GM23338 (cell line): ENCODE results near the gene ERBB4. TPM values are rescaled to one million over a fixed set of nuclear protein-coding genes. Genes with fewer than 3 reads are reported as not detected.

Experiments
- ATAC-seq: fragments of 200-7000 bp; cut with Tn5 transposase; 3 replicates; pipeline ENCODE4 v1.9.1; 2020
- DNase-seq: peaks from one replicate; pipeline ENCODE4 v3.0.0-alpha.2; 2015; ENCODE audit warnings: low spot score
- H2AFZ ChIP-seq: fragments of 200-600 bp; sonication (generic); 2 replicates; pipeline ENCODE4 v1.8.0; 2016; ENCODE audit warnings: antibody characterized with exemption, mild to moderate bottlenecking, moderate library complexity
- H3F3A ChIP-seq: fragments of 200-600 bp; sonication (generic); replicated peaks from 2 replicates; pipeline ENCODE4 v1.8.0; 2017; ENCODE audit warnings: antibody characterized with exemption, mixed run types, low read depth
- H3K27ac ChIP-seq: fragments of 200-600 bp; sonication (generic); 2 replicates; pipeline ENCODE4 v1.6.1; 2016; ENCODE audit warnings: low read depth
- H3K27me3 ChIP-seq: fragments of 200-600 bp; sonication (generic); 2 replicates; pipeline ENCODE4 v1.8.0; 2016; ENCODE audit warnings: mild to moderate bottlenecking, mixed run types, moderate library complexity; ENCODE audit not compliant: insufficient read depth
- H3K36me3 ChIP-seq: fragments of 200-600 bp; sonication (generic); 2 replicates; pipeline ENCODE4 v1.8.0; 2016; ENCODE audit warnings: mild to moderate bottlenecking; ENCODE audit not compliant: insufficient read depth
- H3K4me1 ChIP-seq: fragments of 200-600 bp; sonication (generic); 2 replicates; pipeline ENCODE4 v1.8.0; 2016; ENCODE audit warnings: mild to moderate bottlenecking, moderate library complexity; ENCODE audit not compliant: insufficient read depth
- H3K4me2 ChIP-seq: fragments of 200-600 bp; sonication (generic); 2 replicates; pipeline ENCODE4 v1.7.1; 2017; ENCODE audit warnings: mixed run types
- H3K4me3 ChIP-seq: fragments of 200-600 bp; sonication (generic); 2 replicates; pipeline ENCODE4 v1.6.1; 2016; ENCODE audit warnings: mixed run types
- H3K79me2 ChIP-seq: fragments of 200-600 bp; sonication (generic); replicated peaks from 2 replicates; pipeline ENCODE4 v1.8.0; 2017; ENCODE audit warnings: mild to moderate bottlenecking; ENCODE audit not compliant: insufficient read depth
- H3K9me2 ChIP-seq: fragments of 200-600 bp; sonication (generic); 2 replicates; pipeline ENCODE4 v1.8.0; 2017; ENCODE audit not compliant: insufficient read depth
- H4K20me1 ChIP-seq: fragments of 200-600 bp; sonication (generic); replicated peaks from 2 replicates; pipeline ENCODE4 v1.8.0; 2017; ENCODE audit warnings: mild to moderate bottlenecking; ENCODE audit not compliant: insufficient read depth
- H3K27ac Mint-ChIP-seq: 2 replicates; pipeline ENCODE4 v1.8.0; 2020; ENCODE audit warnings: inconsistent platforms, mild to moderate bottlenecking, moderate library complexity, mixed read lengths
- H3K27me3 Mint-ChIP-seq: 3 replicates; pipeline ENCODE4 v1.8.0; 2022; ENCODE audit warnings: low read depth, mild to moderate bottlenecking, moderate library complexity, mixed read lengths, inconsistent platforms; ENCODE audit not compliant: insufficient read depth, poor library complexity
- H3K36me3 Mint-ChIP-seq: 3 replicates; pipeline ENCODE4 v1.8.0; 2021; ENCODE audit warnings: low read depth, mild to moderate bottlenecking, inconsistent platforms, moderate library complexity, mixed read lengths
- H3K4me1 Mint-ChIP-seq: 3 replicates; pipeline ENCODE4 v1.8.0; 2020; ENCODE audit warnings: mild to moderate bottlenecking, inconsistent platforms, mixed read lengths
- H3K4me3 Mint-ChIP-seq: 3 replicates; pipeline ENCODE4 v1.8.0; 2021; ENCODE audit warnings: moderate library complexity, mild to moderate bottlenecking, inconsistent platforms, mixed read lengths
- H3K9me3 Mint-ChIP-seq: 3 replicates; pipeline ENCODE4 v1.8.0; 2020; ENCODE audit warnings: moderate library complexity, mild to moderate bottlenecking, inconsistent platforms, mixed read lengths
- CREB1 ChIP-seq: fragments of 250-450 bp; sonication (Bioruptor Pico); IDR thresholded peaks from 2 replicates; pipeline ENCODE4 v1.5.0; 2020; ENCODE audit warnings: low read depth, mild to moderate bottlenecking, moderate library complexity
- EZH2 ChIP-seq: fragments of 200-600 bp; sonication (generic); IDR thresholded peaks from one replicate; pipeline ENCODE4 v1.8.0; 2017; ENCODE audit warnings: antibody characterized with exemption, mild to moderate bottlenecking, low read depth; ENCODE audit not compliant: unreplicated experiment
- EZH2phosphoT487 ChIP-seq: fragments of 200-600 bp; sonication (generic); IDR thresholded peaks from one replicate; pipeline ENCODE4 v1.8.1; 2018; ENCODE audit warnings: antibody characterized with exemption; ENCODE audit not compliant: unreplicated experiment
- JUNB ChIP-seq: IDR thresholded peaks from one replicate; pipeline ENCODE4 v1.6.1; 2016; ENCODE audit warnings: antibody characterized with exemption; ENCODE audit not compliant: unreplicated experiment
- NANOG ChIP-seq: IDR thresholded peaks from 2 replicates; pipeline ENCODE4 v1.6.1; 2016; ENCODE audit warnings: antibody characterized with exemption, borderline replicate concordance
- POLR2AphosphoS5 ChIP-seq: IDR thresholded peaks from 2 replicates; pipeline ENCODE4 v1.6.1; 2016; ENCODE audit warnings: antibody characterized with exemption, low read depth
- STAT1 ChIP-seq: IDR thresholded peaks from one replicate; pipeline ENCODE4 v1.6.1; 2016; ENCODE audit warnings: antibody characterized with exemption; ENCODE audit not compliant: unreplicated experiment
- ZNF114 ChIP-seq: fragments of 250-450 bp; sonication (Bioruptor Pico); IDR thresholded peaks from 2 replicates; pipeline ENCODE4 v1.5.0; 2020; ENCODE audit warnings: mild to moderate bottlenecking, moderate library complexity
- ZNF331 ChIP-seq: fragments of 250-450 bp; sonication (Bioruptor Pico); IDR thresholded peaks from 2 replicates; pipeline ENCODE4 v1.5.0; 2020; ENCODE audit warnings: low read depth, mild to moderate bottlenecking, moderate library complexity
- polyA plus RNA-seq: library from polyadenylated mRNA; unstranded; fragments of >200 nt; fragmentation: Nextera tagmentation; extraction: Ambion mirVana; gene quantifications from 2 replicates; pipeline ENCODE4 v1.2.1, GENCODE V29; 2016
- total RNA-seq: library from RNA; depleted of rRNA; stranded (reverse); fragments of >200 nt; shearing (Covaris generic); gene quantifications from 2 replicates; pipeline ENCODE4 v1.2.3, GENCODE V29; 2014
- TF ChIP-seq, protein P1 (sequence below), 2 experiments: fragments of 200-600 bp in 1 of 2; sonication (generic) in 1 of 2; conservative IDR thresholded peaks; 2 replicates each; pipeline versions ENCODE4 v1.5.1 to v1.6.1; 2016 to 2017; ENCODE audit warnings: antibody characterized with exemption in 2 of 2, low read depth in 2 of 2, mild to moderate bottlenecking in 2 of 2, moderate library complexity in 1 of 2
- TF ChIP-seq, protein P2 (sequence below): IDR thresholded peaks from 2 replicates; pipeline ENCODE4 v1.6.1; 2016; ENCODE audit warnings: antibody characterized with exemption
- TF ChIP-seq, protein P3 (sequence below): fragments of 250-450 bp; sonication (Bioruptor Pico); IDR thresholded peaks from 2 replicates; pipeline ENCODE4 v1.5.0; 2020; ENCODE audit warnings: mild to moderate bottlenecking, moderate library complexity
- TF ChIP-seq, protein P4 (sequence below): IDR thresholded peaks from one replicate; pipeline ENCODE4 v1.6.1; 2018; ENCODE audit warnings: antibody characterized with exemption; ENCODE audit not compliant: unreplicated experiment

Gene ERBB4
- total and polyA plus RNA-seq, 2 experiments from 2014 or later = 0.73 to 1.1 TPM

DNA sequence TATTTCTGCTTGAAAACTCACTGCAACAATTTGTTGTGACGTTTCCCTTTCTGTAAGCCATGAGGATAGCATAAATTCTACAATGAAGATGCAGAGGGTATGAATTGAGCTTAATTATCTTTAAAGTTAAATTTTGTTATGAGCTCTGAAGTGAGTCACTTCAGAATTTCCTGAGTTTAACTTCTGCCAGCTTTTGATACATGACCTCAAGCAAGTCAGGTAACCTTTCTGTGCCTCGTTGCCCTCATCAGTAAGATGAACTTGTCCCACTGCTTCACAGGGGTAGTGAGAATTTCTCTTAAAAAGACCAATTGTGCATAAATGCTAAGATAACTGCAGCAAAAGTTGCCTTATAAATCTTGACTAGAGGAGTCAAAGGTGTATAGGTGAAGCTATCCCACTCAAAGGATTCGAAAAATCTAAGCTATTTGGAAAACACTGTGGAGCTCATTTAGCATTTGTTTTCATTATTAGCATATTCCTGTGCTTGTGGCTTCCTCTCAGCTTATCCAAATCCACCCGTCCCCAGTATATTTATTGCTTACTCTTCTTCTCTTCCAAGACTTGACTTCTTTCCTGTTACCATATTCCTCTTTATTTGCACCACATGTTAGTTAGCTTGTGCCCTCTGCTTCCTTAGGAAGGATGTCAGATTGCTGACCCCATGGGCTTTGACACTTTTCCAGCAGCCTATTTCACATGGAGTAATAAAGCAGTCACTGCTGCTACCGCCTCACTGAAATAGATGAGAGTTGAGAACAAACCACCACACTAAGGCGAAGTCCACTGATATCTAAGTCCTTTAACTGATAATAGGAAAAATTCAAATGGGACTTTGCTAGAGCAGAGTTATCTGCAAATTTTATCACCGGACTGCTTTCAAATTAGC, 428.6 kb downstream of the ERBB4 start:
- Histone ChIP-seq H2AFZ (no peak overlapping the region), H3K79me2 (no peaks in the 10 kb centered on the region), H3K4me3 (no peak overlapping the region), H4K20me1 (no peaks in the 10 kb centered on the region), H3K36me3 (peaks cover 8% of the 10 kb centered on the region; the same call in 1 of the 2 replicates), H3K4me2 (peak overlapping the region; percentile 50), H3K27ac (peak overlapping the region; percentile 85), H3K4me1 (peaks cover 40% of the 10 kb centered on the region), H3F3A (no peaks in the 10 kb centered on the region), H3K9me2 (no peaks in the 10 kb centered on the region), H3K27me3 (no peaks in the 10 kb centered on the region)
- Mint-ChIP-seq H3K4me1 (peaks cover 40% of the 10 kb centered on the region), H3K9me3 (peaks cover 30% of the 10 kb centered on the region), H3K4me3 (no peak overlapping the region; the same call in 2 of the 3 replicates), H3K27me3 (no peaks in the 10 kb centered on the region), H3K27ac (peak overlapping the region; percentile 20), H3K36me3 (peaks cover 34% of the 10 kb centered on the region)
- peak; percentile 55 for DNase-seq
- TF ChIP-seq, protein P1, sequence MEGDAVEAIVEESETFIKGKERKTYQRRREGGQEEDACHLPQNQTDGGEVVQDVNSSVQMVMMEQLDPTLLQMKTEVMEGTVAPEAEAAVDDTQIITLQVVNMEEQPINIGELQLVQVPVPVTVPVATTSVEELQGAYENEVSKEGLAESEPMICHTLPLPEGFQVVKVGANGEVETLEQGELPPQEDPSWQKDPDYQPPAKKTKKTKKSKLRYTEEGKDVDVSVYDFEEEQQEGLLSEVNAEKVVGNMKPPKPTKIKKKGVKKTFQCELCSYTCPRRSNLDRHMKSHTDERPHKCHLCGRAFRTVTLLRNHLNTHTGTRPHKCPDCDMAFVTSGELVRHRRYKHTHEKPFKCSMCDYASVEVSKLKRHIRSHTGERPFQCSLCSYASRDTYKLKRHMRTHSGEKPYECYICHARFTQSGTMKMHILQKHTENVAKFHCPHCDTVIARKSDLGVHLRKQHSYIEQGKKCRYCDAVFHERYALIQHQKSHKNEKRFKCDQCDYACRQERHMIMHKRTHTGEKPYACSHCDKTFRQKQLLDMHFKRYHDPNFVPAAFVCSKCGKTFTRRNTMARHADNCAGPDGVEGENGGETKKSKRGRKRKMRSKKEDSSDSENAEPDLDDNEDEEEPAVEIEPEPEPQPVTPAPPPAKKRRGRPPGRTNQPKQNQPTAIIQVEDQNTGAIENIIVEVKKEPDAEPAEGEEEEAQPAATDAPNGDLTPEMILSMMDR (conservative IDR thresholded peaks at IDR 0.05; ENCODE audit: low read depth in 2 of 2) = no peak
- TF ChIP-seq JUNB = no peak
- TF ChIP-seq NANOG = no peak
- TF ChIP-seq, protein P2, sequence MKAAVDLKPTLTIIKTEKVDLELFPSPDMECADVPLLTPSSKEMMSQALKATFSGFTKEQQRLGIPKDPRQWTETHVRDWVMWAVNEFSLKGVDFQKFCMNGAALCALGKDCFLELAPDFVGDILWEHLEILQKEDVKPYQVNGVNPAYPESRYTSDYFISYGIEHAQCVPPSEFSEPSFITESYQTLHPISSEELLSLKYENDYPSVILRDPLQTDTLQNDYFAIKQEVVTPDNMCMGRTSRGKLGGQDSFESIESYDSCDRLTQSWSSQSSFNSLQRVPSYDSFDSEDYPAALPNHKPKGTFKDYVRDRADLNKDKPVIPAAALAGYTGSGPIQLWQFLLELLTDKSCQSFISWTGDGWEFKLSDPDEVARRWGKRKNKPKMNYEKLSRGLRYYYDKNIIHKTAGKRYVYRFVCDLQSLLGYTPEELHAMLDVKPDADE = no peak
- no peak for TF ChIP-seq EZH2
- TF ChIP-seq, protein P3, sequence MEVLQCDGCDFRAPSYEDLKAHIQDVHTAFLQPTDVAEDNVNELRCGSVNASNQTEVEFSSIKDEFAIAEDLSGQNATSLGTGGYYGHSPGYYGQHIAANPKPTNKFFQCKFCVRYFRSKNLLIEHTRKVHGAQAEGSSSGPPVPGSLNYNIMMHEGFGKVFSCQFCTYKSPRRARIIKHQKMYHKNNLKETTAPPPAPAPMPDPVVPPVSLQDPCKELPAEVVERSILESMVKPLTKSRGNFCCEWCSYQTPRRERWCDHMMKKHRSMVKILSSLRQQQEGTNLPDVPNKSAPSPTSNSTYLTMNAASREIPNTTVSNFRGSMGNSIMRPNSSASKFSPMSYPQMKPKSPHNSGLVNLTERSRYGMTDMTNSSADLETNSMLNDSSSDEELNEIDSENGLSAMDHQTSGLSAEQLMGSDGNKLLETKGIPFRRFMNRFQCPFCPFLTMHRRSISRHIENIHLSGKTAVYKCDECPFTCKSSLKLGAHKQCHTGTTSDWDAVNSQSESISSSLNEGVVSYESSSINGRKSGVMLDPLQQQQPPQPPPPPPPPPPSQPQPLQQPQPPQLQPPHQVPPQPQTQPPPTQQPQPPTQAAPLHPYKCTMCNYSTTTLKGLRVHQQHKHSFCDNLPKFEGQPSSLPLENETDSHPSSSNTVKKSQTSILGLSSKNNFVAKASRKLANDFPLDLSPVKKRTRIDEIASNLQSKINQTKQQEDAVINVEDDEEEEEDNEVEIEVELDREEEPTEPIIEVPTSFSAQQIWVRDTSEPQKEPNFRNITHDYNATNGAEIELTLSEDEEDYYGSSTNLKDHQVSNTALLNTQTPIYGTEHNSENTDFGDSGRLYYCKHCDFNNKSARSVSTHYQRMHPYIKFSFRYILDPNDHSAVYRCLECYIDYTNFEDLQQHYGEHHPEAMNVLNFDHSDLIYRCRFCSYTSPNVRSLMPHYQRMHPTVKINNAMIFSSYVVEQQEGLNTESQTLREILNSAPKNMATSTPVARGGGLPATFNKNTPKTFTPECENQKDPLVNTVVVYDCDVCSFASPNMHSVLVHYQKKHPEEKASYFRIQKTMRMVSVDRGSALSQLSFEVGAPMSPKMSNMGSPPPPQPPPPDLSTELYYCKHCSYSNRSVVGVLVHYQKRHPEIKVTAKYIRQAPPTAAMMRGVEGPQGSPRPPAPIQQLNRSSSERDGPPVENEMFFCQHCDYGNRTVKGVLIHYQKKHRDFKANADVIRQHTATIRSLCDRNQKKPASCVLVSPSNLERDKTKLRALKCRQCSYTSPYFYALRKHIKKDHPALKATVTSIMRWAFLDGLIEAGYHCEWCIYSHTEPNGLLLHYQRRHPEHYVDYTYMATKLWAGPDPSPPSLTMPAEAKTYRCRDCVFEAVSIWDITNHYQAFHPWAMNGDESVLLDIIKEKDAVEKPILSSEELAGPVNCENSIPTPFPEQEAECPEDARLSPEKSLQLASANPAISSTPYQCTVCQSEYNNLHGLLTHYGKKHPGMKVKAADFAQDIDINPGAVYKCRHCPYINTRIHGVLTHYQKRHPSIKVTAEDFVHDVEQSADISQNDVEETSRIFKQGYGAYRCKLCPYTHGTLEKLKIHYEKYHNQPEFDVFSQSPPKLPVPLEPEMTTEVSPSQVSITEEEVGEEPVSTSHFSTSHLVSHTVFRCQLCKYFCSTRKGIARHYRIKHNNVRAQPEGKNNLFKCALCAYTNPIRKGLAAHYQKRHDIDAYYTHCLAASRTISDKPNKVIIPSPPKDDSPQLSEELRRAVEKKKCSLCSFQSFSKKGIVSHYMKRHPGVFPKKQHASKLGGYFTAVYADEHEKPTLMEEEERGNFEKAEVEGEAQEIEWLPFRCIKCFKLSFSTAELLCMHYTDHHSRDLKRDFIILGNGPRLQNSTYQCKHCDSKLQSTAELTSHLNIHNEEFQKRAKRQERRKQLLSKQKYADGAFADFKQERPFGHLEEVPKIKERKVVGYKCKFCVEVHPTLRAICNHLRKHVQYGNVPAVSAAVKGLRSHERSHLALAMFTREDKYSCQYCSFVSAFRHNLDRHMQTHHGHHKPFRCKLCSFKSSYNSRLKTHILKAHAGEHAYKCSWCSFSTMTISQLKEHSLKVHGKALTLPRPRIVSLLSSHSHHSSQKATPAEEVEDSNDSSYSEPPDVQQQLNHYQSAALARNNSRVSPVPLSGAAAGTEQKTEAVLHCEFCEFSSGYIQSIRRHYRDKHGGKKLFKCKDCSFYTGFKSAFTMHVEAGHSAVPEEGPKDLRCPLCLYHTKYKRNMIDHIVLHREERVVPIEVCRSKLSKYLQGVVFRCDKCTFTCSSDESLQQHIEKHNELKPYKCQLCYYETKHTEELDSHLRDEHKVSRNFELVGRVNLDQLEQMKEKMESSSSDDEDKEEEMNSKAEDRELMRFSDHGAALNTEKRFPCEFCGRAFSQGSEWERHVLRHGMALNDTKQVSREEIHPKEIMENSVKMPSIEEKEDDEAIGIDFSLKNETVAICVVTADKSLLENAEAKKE = no peak
- TF ChIP-seq, protein P4, sequence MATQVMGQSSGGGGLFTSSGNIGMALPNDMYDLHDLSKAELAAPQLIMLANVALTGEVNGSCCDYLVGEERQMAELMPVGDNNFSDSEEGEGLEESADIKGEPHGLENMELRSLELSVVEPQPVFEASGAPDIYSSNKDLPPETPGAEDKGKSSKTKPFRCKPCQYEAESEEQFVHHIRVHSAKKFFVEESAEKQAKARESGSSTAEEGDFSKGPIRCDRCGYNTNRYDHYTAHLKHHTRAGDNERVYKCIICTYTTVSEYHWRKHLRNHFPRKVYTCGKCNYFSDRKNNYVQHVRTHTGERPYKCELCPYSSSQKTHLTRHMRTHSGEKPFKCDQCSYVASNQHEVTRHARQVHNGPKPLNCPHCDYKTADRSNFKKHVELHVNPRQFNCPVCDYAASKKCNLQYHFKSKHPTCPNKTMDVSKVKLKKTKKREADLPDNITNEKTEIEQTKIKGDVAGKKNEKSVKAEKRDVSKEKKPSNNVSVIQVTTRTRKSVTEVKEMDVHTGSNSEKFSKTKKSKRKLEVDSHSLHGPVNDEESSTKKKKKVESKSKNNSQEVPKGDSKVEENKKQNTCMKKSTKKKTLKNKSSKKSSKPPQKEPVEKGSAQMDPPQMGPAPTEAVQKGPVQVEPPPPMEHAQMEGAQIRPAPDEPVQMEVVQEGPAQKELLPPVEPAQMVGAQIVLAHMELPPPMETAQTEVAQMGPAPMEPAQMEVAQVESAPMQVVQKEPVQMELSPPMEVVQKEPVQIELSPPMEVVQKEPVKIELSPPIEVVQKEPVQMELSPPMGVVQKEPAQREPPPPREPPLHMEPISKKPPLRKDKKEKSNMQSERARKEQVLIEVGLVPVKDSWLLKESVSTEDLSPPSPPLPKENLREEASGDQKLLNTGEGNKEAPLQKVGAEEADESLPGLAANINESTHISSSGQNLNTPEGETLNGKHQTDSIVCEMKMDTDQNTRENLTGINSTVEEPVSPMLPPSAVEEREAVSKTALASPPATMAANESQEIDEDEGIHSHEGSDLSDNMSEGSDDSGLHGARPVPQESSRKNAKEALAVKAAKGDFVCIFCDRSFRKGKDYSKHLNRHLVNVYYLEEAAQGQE = no peak
- no peak for TF ChIP-seq STAT1
- TF ChIP-seq EZH2phosphoT487 = no peak
- no peak for TF ChIP-seq ZNF114 (CRISPR knock-in tag)
- no peak for TF ChIP-seq POLR2AphosphoS5
- TF ChIP-seq ZNF331 (CRISPR knock-in tag) = no peak
- TF ChIP-seq CREB1 (CRISPR knock-in tag) = no peak
- ATAC-seq = peak; percentile 83
